Stimulated activated effector memory CD8-positive, alpha-beta T cell treated with anti-CD3 and anti-CD28 coated beads, Interleukin-12 subunit alpha, Interleukin-12 subunit beta, amount 100 ng/mL, for 72 hours (primary cell): ENCODE measurements around the gene AFF2.
A peak's percentile ranks its signal among the peaks of the same experiment; 100 is the strongest.

Source experiments
- ATAC-seq: fragments of 150-1000 bp; cut with Tn5 transposase; 2 replicates; pipeline ENCODE4 v1.10.0; 2021
- DNase-seq, 2 donors: peaks; one replicate each; pipeline ENCODE4 v3.0.0; 2021 to 2022; ENCODE audit warnings: low spot score in 2 of 2
- H3K27ac Mint-ChIP-seq: one replicate; pipeline ENCODE4 v1.8.0; 2022; ENCODE audit warnings: mild to moderate bottlenecking, mixed read lengths
- H3K36me3 Mint-ChIP-seq: one replicate; pipeline ENCODE4 v1.8.0; 2022; ENCODE audit warnings: mild to moderate bottlenecking, mixed read lengths
- H3K4me1 Mint-ChIP-seq: one replicate; pipeline ENCODE4 v1.8.0; 2022; ENCODE audit warnings: mixed read lengths
- H3K4me3 Mint-ChIP-seq: one replicate; pipeline ENCODE4 v1.8.0; 2022; ENCODE audit warnings: mild to moderate bottlenecking, mixed read lengths
- H3K9me3 Mint-ChIP-seq: one replicate; pipeline ENCODE4 v1.8.0; 2022; ENCODE audit warnings: mixed read lengths

Gene AFF2

GRCh38 chrX:148593987-148594386 lies 93.6 kb downstream of the AFF2 start:
- ATAC-seq (no peak), DNase-seq (no peak)
- Mint-ChIP-seq H3K27ac (no peak overlapping the region), H3K9me3 (no peaks in the 10 kb centered on the region), H3K4me1 (no peaks in the 10 kb centered on the region), H3K4me3 (no peak overlapping the region), H3K36me3 (no peaks in the 10 kb centered on the region)

- Mint-ChIP-seq H3K9me3 (no peaks in the 10 kb centered on the region), H3K4me1 (no peaks in the 10 kb centered on the region), H3K4me3 (no peak overlapping the region), H3K27ac (no peak overlapping the region), H3K36me3 (no peaks in the 10 kb centered on the region)
- DNase-seq = no peak
- no peak for ATAC-seq
These were observed 99.0 kb downstream of the AFF2 start for GRCh38 chrX:148599404-148599803.

GRCh38 chrX:148600131-148600530 lies 99.7 kb downstream of the AFF2 start:
- H3K36me3 Mint-ChIP-seq = no peaks in the 10 kb centered on the region
- no peak overlapping the region for H3K27ac Mint-ChIP-seq
- ATAC-seq (no peak), DNase-seq (no peak)
- no peak overlapping the region for H3K4me3 Mint-ChIP-seq
- no peaks in the 10 kb centered on the region for H3K9me3 Mint-ChIP-seq
- no peaks in the 10 kb centered on the region for H3K4me1 Mint-ChIP-seq

GRCh38 chrX:148600581-148600980 lies 100.2 kb downstream of the AFF2 start:
- Mint-ChIP-seq H3K36me3 (no peaks in the 10 kb centered on the region), H3K4me1 (no peaks in the 10 kb centered on the region), H3K4me3 (no peak overlapping the region), H3K27ac (no peak overlapping the region), H3K9me3 (no peaks in the 10 kb centered on the region)
- DNase-seq = no peak
- no peak for ATAC-seq

- Mint-ChIP-seq H3K4me3 (no peak overlapping the region), H3K9me3 (no peaks in the 10 kb centered on the region), H3K36me3 (no peaks in the 10 kb centered on the region), H3K27ac (no peak overlapping the region), H3K4me1 (no peaks in the 10 kb centered on the region)
- ATAC-seq (no peak), DNase-seq (no peak)
These were observed 100.6 kb downstream of the AFF2 start for GRCh38 chrX:148601034-148601433.

GRCh38 chrX:148609515-148610327 lies 109.3 kb downstream of the AFF2 start:
- H3K4me3 Mint-ChIP-seq = no peak overlapping the region

GRCh38 chrX:148610328-148610698 lies 109.9 kb downstream of the AFF2 start:
- ATAC-seq (no peak), DNase-seq (no peak)
- no peak overlapping the region for H3K27ac Mint-ChIP-seq
- H3K4me3 Mint-ChIP-seq = no peak overlapping the region
- no peaks in the 10 kb centered on the region for H3K36me3 Mint-ChIP-seq
- no peaks in the 10 kb centered on the region for H3K4me1 Mint-ChIP-seq
- peaks cover 2% of the 10 kb centered on the region for H3K9me3 Mint-ChIP-seq

More at GRCh38 chrX:148609515-148610327, 109.3 kb downstream of the AFF2 start:
- DNase-seq = no peak
- Mint-ChIP-seq H3K4me1 (no peaks in the 10 kb centered on the region), H3K9me3 (peaks cover 2% of the 10 kb centered on the region), H3K27ac (no peak overlapping the region), H3K36me3 (no peaks in the 10 kb centered on the region)
- peak; percentile 66 for ATAC-seq

GRCh38 chrX:148611993-148612392 lies 111.6 kb downstream of the AFF2 start:
- no peak for DNase-seq
- Mint-ChIP-seq H3K9me3 (peaks cover 2% of the 10 kb centered on the region), H3K4me1 (no peaks in the 10 kb centered on the region), H3K4me3 (no peak overlapping the region), H3K36me3 (no peaks in the 10 kb centered on the region), H3K27ac (no peak overlapping the region)
- ATAC-seq = peak; percentile 61

- Mint-ChIP-seq H3K9me3 (peaks cover under 1% of the 10 kb centered on the region), H3K36me3 (no peaks in the 10 kb centered on the region), H3K4me1 (no peaks in the 10 kb centered on the region), H3K4me3 (no peak overlapping the region), H3K27ac (no peak overlapping the region)
- ATAC-seq = no peak
- no peak for DNase-seq
These were observed 112.0 kb downstream of the AFF2 start for GRCh38 chrX:148612431-148612830.

- DNase-seq (no peak), ATAC-seq (no peak)
- Mint-ChIP-seq H3K36me3 (no peaks in the 10 kb centered on the region), H3K4me1 (no peaks in the 10 kb centered on the region), H3K9me3 (no peaks in the 10 kb centered on the region), H3K4me3 (no peak overlapping the region), H3K27ac (no peak overlapping the region)
These were observed 113.2 kb downstream of the AFF2 start for GRCh38 chrX:148613636-148614035.

- H3K36me3 Mint-ChIP-seq = no peaks in the 10 kb centered on the region
- H3K27ac Mint-ChIP-seq = no peak overlapping the region
- DNase-seq (no peak), ATAC-seq (no peak)
- H3K4me1 Mint-ChIP-seq = no peaks in the 10 kb centered on the region
- H3K9me3 Mint-ChIP-seq = no peaks in the 10 kb centered on the region
- no peak overlapping the region for H3K4me3 Mint-ChIP-seq
These were observed 115.1 kb downstream of the AFF2 start for GRCh38 chrX:148615491-148615890.

- Mint-ChIP-seq H3K36me3 (no peaks in the 10 kb centered on the region), H3K9me3 (no peaks in the 10 kb centered on the region), H3K27ac (no peak overlapping the region), H3K4me1 (no peaks in the 10 kb centered on the region), H3K4me3 (no peak overlapping the region)
- DNase-seq = no peak
- no peak for ATAC-seq
These were observed 118.3 kb downstream of the AFF2 start for GRCh38 chrX:148618470-148619445.

- DNase-seq (no peak), ATAC-seq (no peak)
- Mint-ChIP-seq H3K36me3 (no peaks in the 10 kb centered on the region), H3K9me3 (no peaks in the 10 kb centered on the region), H3K4me1 (no peaks in the 10 kb centered on the region), H3K27ac (no peak overlapping the region), H3K4me3 (no peak overlapping the region)
These were observed 119.6 kb downstream of the AFF2 start for GRCh38 chrX:148620023-148620422.

GRCh38 chrX:148624951-148625474 lies 124.6 kb downstream of the AFF2 start:
- Mint-ChIP-seq H3K4me1 (no peaks in the 10 kb centered on the region), H3K4me3 (no peak overlapping the region), H3K36me3 (no peaks in the 10 kb centered on the region), H3K27ac (no peak overlapping the region), H3K9me3 (no peaks in the 10 kb centered on the region)
- ATAC-seq (no peak), DNase-seq (no peak)

- Mint-ChIP-seq H3K9me3 (no peaks in the 10 kb centered on the region), H3K4me3 (no peak overlapping the region), H3K36me3 (no peaks in the 10 kb centered on the region), H3K4me1 (no peaks in the 10 kb centered on the region), H3K27ac (no peak overlapping the region)
- DNase-seq (no peak), ATAC-seq (no peak)
These were observed 128.2 kb downstream of the AFF2 start for GRCh38 chrX:148628621-148629020.
